K562 (cell line): ENCODE measurements around the gene HBQ1. TPM values are rescaled to one million over a fixed set of nuclear protein-coding genes. Genes with fewer than 3 reads are reported as not detected.

Experiments used
- ATF7 ChIP-seq: fragments of 450-650 bp; IDR thresholded peaks from 2 replicates; pipeline ENCODE4 v1.7.1; 2014; ENCODE audit warnings: mild to moderate bottlenecking, moderate library complexity
- ELK3 ChIP-seq: fragments of 450-650 bp; formaldehyde crosslinking; IDR thresholded peaks from 2 replicates; pipeline ENCODE4 v1.4.0; 2020; ENCODE audit warnings: mild to moderate bottlenecking
- EP400 ChIP-seq: fragments of 450-650 bp; IDR thresholded peaks from 2 replicates; pipeline ENCODE4 v1.6.1; 2017; ENCODE audit warnings: antibody characterized with exemption, mild to moderate bottlenecking, moderate library complexity
- FOXJ2 ChIP-seq: fragments of 200-800 bp; sonication (Bioruptor generic); IDR thresholded peaks from 2 replicates; pipeline ENCODE4 v1.6.1; 2016; ENCODE audit warnings: missing genetic modification characterization, missing compliant biosample characterization
- HES1 ChIP-seq: fragments of 450-650 bp; IDR thresholded peaks from 2 replicates; pipeline ENCODE4 v1.6.1; 2016; ENCODE audit warnings: low read depth, mild to moderate bottlenecking, moderate library complexity
- SETDB1 ChIP-seq: IDR thresholded peaks from one replicate; pipeline ENCODE4 v1.6.1; 2012; ENCODE audit warnings: low read length, control low read depth, inconsistent platforms
- SMAD4 ChIP-seq: fragments of 250-450 bp; sonication (Bioruptor Pico); conservative IDR thresholded peaks from 2 replicates; pipeline ENCODE4 v1.8.0; 2021; ENCODE audit warnings: inconsistent platforms, mild to moderate bottlenecking, moderate library complexity
- SRSF1 ChIP-seq: fragments of 200-400 bp; formaldehyde crosslinking; IDR thresholded peaks from 2 replicates; pipeline ENCODE4 v1.6.1; 2017; ENCODE audit warnings: mild to moderate bottlenecking, low read depth, low read length, moderate library complexity
- U2AF1 ChIP-seq: fragments of 200-400 bp; formaldehyde crosslinking; optimal IDR thresholded peaks from 2 replicates; pipeline ENCODE3; 2017; ENCODE audit warnings: mild to moderate bottlenecking, low read depth, low read length, moderate library complexity
- ZBTB34 ChIP-seq: fragments of 250-450 bp; sonication (Bioruptor Pico); IDR thresholded peaks from 2 replicates; pipeline ENCODE4 v1.8.0; 2021; ENCODE audit warnings: mild to moderate bottlenecking, moderate library complexity
- ZNF668 ChIP-seq: fragments of 250-450 bp; sonication (Bioruptor Pico); IDR thresholded peaks from 2 replicates; pipeline ENCODE4 v1.8.0; 2022; ENCODE audit warnings: mild to moderate bottlenecking, inconsistent platforms
- polyA plus RNA-seq, 8 experiments: library from polyadenylated mRNA; depleted of rRNA in 4 of 8; stranded (reverse) in 5 of 8; unstranded in 3 of 8; fragments of >200 nt; fragmentation: Nextera tagmentation in 2 of 8; fragmentation: Illumina TruSeq in 1 of 8; extraction: Ambion mirVana in 2 of 8; extraction: Trizol in 1 of 8; gene quantifications; 2 replicates each; pipeline versions ENCODE4 v1.2.1 to v1.2.3, GENCODE V29; 2011 to 2014; ENCODE audit warnings: inconsistent platforms in 1 of 8, missing spikeins in 1 of 8
- total RNA-seq, 7 experiments: library from RNA; depleted of rRNA in 6 of 7; stranded (reverse); fragments of >200 nt in 6 of 7; fragmentation: Illumina TruSeq in 2 of 7; extraction: Trizol in 2 of 7; gene quantifications; 2 replicates each; pipeline versions ENCODE4 v1.2.1 to v1.2.3, GENCODE V29; 2011 to 2021; ENCODE audit warnings: low replicate concordance in 1 of 7
- TF ChIP-seq, protein P1 (sequence below): sonication (generic); formaldehyde crosslinking; IDR thresholded peaks from 2 replicates; pipeline ENCODE4 v1.8.0; 2022; ENCODE audit warnings: mild to moderate bottlenecking, low read depth, missing genetic modification reagents
- TF ChIP-seq, protein P2 (sequence below): sonication (generic); formaldehyde crosslinking; IDR thresholded peaks from 2 replicates; pipeline ENCODE4 v1.9.0; 2022; ENCODE audit warnings: mild to moderate bottlenecking, missing genetic modification reagents
- TF ChIP-seq, protein P3 (sequence below), 3 experiments: fragments of 200-800 bp in 1 of 3; fragments of 250-450 bp in 1 of 3; fragments of 450-650 bp in 1 of 3; sonication (Bioruptor Pico) in 1 of 3; sonication (Bioruptor generic) in 1 of 3; formaldehyde crosslinking in 1 of 3; IDR thresholded peaks; 2 replicates each; pipeline versions ENCODE4 v1.6.1 to v1.8.0; 2016 to 2022; ENCODE audit warnings: mild to moderate bottlenecking in 2 of 3, missing genetic modification characterization in 2 of 3, missing compliant biosample characterization in 1 of 3, moderate library complexity in 1 of 3
- TF ChIP-seq, protein P4 (sequence below): fragments of 450-650 bp; IDR thresholded peaks from 2 replicates; pipeline ENCODE4 v1.6.1; 2014; ENCODE audit warnings: low read depth, mild to moderate bottlenecking, moderate library complexity, borderline replicate concordance

The HBQ1 gene
- total and polyA plus RNA-seq, 9 of the 15 experiments (the other 6 are each of a cell fraction or from before 2014, with no cell fraction given): 2.3 to 190 (median 19.8) TPM

DNA sequence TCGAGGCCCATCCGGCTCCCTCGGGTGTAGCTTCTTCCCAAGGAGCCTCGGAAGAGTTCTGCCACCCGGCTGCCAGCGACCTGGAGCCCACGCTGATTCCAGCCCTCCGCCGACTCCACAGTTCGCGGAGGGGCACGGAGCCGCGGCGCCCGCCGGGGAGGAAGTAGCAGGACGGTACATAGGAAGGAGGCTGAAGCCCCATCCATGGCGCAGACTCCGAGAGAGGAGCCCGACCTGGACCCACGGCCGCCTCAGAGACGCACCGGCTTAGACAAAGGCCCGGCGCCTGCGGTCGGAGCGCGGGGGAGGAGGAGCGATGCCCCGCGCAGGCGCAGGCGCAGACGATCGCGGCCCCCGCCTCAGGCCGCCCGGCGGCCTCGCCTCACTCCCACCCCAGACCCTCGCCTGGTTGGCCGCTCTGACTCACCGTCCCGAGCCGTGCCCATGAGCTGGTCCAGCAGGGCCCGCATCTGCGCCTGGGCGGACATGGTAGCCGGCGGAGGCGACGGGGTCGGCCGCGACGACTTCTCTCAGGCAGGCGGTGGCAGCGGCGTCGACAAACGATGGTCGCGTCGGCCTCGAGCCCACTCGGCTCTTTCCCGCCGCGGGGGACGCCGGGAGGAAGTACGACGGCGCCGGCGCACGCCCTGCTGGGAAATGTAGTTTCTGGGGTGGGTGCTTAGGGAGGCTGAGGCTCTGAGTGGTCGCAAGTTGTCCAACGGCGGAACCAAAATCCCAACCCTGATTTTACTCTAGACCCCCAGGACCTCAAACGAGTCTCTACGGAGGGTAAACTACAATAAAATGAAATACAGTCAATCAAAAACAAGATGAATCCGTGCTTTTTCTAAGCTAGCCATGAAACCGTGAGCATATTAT, 48.8 kb downstream of the HBQ1 start, which contains the start of gene LUC7L (continued):
- TF ChIP-seq FOXJ2 (no peak), SRSF1 (no peak), U2AF1 (peak; percentile 92), SETDB1 (peak; percentile 59), SMAD4 (CRISPR knock-in tag) (peak; percentile 83), ZBTB34 (no peak), ATF7 (peak; percentile 85), ELK3 (CRISPR knock-in tag) (no peak), ZNF668 (CRISPR knock-in tag) (peak; percentile 15; the same call in 1 of the 2 replicates), EP400 (peak; percentile 97), HES1 (no peak)
- TF ChIP-seq, protein P1, sequence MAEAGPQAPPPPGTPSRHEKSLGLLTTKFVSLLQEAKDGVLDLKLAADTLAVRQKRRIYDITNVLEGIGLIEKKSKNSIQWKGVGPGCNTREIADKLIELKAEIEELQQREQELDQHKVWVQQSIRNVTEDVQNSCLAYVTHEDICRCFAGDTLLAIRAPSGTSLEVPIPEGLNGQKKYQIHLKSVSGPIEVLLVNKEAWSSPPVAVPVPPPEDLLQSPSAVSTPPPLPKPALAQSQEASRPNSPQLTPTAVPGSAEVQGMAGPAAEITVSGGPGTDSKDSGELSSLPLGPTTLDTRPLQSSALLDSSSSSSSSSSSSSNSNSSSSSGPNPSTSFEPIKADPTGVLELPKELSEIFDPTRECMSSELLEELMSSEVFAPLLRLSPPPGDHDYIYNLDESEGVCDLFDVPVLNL (CRISPR knock-in tag): peak; percentile 66; the same call in 1 of the 2 replicates
- TF ChIP-seq, protein P2, sequence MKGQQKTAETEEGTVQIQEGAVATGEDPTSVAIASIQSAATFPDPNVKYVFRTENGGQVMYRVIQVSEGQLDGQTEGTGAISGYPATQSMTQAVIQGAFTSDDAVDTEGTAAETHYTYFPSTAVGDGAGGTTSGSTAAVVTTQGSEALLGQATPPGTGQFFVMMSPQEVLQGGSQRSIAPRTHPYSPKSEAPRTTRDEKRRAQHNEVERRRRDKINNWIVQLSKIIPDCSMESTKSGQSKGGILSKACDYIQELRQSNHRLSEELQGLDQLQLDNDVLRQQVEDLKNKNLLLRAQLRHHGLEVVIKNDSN (CRISPR knock-in tag): no peak; the same call in 1 of the 2 replicates
- TF ChIP-seq, protein P3, sequence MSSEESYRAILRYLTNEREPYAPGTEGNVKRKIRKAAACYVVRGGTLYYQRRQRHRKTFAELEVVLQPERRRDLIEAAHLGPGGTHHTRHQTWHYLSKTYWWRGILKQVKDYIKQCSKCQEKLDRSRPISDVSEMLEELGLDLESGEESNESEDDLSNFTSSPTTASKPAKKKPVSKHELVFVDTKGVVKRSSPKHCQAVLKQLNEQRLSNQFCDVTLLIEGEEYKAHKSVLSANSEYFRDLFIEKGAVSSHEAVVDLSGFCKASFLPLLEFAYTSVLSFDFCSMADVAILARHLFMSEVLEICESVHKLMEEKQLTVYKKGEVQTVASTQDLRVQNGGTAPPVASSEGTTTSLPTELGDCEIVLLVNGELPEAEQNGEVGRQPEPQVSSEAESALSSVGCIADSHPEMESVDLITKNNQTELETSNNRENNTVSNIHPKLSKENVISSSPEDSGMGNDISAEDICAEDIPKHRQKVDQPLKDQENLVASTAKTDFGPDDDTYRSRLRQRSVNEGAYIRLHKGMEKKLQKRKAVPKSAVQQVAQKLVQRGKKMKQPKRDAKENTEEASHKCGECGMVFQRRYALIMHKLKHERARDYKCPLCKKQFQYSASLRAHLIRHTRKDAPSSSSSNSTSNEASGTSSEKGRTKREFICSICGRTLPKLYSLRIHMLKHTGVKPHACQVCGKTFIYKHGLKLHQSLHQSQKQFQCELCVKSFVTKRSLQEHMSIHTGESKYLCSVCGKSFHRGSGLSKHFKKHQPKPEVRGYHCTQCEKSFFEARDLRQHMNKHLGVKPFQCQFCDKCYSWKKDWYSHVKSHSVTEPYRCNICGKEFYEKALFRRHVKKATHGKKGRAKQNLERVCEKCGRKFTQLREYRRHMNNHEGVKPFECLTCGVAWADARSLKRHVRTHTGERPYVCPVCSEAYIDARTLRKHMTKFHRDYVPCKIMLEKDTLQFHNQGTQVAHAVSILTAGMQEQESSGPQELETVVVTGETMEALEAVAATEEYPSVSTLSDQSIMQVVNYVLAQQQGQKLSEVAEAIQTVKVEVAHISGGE (CRISPR knock-in tag; IDR thresholded peaks at IDR 0.05): peak in 1 of 3 experiments; percentile 70; a peak in 2 of 6 replicates
- TF ChIP-seq, protein P4, sequence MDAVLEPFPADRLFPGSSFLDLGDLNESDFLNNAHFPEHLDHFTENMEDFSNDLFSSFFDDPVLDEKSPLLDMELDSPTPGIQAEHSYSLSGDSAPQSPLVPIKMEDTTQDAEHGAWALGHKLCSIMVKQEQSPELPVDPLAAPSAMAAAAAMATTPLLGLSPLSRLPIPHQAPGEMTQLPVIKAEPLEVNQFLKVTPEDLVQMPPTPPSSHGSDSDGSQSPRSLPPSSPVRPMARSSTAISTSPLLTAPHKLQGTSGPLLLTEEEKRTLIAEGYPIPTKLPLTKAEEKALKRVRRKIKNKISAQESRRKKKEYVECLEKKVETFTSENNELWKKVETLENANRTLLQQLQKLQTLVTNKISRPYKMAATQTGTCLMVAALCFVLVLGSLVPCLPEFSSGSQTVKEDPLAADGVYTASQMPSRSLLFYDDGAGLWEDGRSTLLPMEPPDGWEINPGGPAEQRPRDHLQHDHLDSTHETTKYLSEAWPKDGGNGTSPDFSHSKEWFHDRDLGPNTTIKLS: peak; percentile 94
